Mesodermal cell (in vitro differentiated cells): ENCODE results near the gene DLGAP4.

Experiments
- H3K27ac ChIP-seq: 2 replicates; pipeline ENCODE4 v1.7.0; 2013; ENCODE audit warnings: mild to moderate bottlenecking, low read depth, low read length, moderate library complexity; ENCODE audit not compliant: severe bottlenecking
- H3K36me3 ChIP-seq: 2 replicates; pipeline ENCODE4 v1.7.1; 2013; ENCODE audit warnings: mild to moderate bottlenecking, low read length, moderate library complexity; ENCODE audit not compliant: control insufficient read depth, insufficient read depth
- H3K4me1 ChIP-seq: one replicate; pipeline ENCODE4 v1.7.1; 2013; ENCODE audit warnings: mild to moderate bottlenecking, low read length; ENCODE audit not compliant: insufficient read depth, control insufficient read depth, poor library complexity, severe bottlenecking
- H3K4me3 ChIP-seq: 2 replicates; pipeline ENCODE4 v1.7.0; 2013; ENCODE audit warnings: low read length, control low read depth, mild to moderate bottlenecking; ENCODE audit not compliant: insufficient read depth, poor library complexity, severe bottlenecking; ENCODE audit errors: extremely low read depth
- H3K9me3 ChIP-seq: 2 replicates; pipeline ENCODE4 v1.7.1; 2013; ENCODE audit warnings: mild to moderate bottlenecking, low read length, moderate library complexity; ENCODE audit not compliant: control insufficient read depth
- WGBS, 2 experiments: methylation state at CpG; one replicate each; pipeline ENCODE4 v1.1.5; 2013; ENCODE audit warnings: missing lambda C conversion rate in 2 of 2; ENCODE audit not compliant: insufficient coverage in 2 of 2; 5-methylcytosine and 5-hydroxymethylcytosine counted together

DLGAP4 gene

DNA sequence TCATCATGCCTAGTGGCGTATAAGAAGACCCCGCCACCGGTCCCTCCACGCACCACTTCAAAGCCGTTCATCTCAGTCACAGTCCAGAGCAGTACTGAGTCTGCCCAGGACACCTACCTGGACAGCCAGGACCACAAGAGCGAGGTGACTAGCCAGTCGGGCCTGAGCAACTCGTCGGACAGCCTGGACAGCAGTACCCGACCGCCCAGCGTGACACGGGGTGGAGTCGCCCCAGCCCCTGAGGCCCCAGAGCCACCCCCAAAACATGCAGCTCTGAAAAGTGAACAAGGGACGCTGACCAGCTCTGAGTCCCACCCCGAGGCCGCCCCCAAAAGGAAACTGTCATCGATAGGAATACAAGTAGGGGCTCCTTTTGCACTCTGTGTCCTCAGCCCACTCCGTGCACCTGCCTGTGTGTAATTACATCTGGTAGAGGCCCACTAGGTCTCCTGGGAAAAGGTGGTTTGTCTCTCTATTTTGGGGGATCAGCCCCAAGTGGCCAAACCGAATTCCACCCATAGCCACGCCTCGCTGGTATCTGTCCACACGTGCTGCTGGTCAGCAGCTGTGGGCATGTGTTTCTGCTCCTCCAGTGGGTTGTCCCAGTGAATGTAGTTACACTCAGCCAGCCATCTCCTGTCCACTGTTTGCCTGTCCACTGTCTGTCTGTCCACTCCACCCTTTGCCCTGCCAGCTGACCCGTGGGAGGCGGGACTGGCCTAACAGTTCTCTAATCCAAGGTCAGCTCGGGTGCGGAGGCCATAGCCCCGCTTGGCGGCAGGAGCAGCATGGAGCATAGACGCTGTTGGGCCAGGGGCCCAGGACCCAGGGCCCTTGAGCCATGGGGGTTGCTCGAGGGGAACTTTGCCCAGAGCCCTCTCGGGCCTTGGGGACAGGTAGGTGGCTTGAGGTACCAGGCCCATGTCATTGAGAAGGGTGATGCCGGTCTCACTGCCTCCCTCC lies 190.8 kb downstream of the DLGAP4 start:
- Histone ChIP-seq H3K9me3 (no peaks in the 10 kb centered on the region), H3K4me3 (no peak overlapping the region), H3K27ac (peak overlapping the region; percentile 53), H3K4me1 (peaks cover 50% of the 10 kb centered on the region), H3K36me3 (peaks cover 87% of the 10 kb centered on the region)
- WGBS, 2 experiments = 94 to 95% methylated on average over 31 to 32 of the region's 33 CpGs

DNA sequence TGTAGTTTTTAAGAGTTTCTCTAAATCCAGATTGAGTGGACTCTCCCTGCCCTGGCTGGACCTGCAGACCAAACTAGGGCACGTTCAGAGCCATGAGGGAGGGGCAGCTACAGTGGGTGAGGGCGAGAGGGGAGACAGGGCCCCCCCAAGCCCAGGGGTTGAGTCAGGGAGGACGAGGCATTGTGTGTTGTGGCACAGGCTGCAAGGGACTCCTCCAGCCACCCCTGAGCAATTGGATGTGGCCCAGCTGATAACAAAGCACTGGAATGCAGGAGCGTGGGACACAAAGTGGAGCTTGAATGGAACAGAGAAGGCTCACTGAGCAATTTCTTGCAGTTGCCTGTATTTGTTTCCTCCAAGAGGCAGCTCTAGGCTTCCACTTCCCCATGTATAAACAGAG lies 191.7 kb downstream of the DLGAP4 start:
- Histone ChIP-seq H3K4me3 (no peak overlapping the region), H3K36me3 (peaks cover 90% of the 10 kb centered on the region), H3K27ac (peak overlapping the region; percentile 53), H3K4me1 (peaks cover 44% of the 10 kb centered on the region), H3K9me3 (no peaks in the 10 kb centered on the region)
- WGBS, 2 experiments = 61 to 87% methylated on average over 4 of the region's 4 CpGs

DNA sequence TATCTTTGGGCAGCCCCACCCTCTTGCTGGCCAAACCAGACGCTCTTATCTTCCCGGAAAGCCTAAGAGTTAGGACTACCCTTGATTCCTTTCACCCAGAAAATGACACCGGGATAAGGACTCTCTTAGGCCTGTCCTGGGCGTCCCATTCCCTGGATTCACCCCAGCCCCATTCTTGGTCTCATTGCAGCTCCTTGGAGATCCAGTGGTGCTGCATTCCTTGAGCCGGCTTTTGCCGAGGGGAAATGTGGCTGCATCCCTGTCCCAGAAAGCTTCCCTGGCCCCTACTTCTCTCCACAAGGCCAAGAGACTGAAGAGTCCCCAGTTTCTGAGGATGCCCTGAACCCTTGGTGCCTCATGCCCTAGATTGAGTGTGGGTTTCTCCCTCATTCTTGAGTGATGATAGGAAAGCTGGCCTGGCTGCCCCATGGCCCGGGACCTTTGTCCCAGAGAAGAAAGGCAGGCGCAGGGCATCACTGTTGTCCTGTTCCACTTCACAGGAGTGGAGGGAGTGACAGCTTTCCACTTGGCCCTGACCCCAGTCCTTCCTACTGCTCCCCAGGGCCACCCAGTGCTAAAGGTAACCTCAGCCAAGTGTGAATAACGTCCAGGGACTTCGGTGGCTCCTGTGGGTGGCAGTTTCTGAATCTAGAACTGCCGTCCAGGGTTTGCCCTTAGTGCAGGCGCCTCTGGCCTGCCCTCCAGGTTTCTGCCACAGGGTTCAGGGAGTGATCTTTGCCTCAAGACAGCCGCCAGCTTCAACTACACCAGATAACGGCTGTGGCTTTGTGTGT lies 192.4 kb downstream of the DLGAP4 start:
- Histone ChIP-seq H3K27ac (peak overlapping the region; percentile 53), H3K36me3 (peaks cover 95% of the 10 kb centered on the region), H3K9me3 (no peaks in the 10 kb centered on the region), H3K4me1 (peaks cover 41% of the 10 kb centered on the region), H3K4me3 (no peak overlapping the region)
- 95 to 97% methylated on average over 10 to 12 of the region's 14 CpGs for WGBS, 2 experiments

DNA sequence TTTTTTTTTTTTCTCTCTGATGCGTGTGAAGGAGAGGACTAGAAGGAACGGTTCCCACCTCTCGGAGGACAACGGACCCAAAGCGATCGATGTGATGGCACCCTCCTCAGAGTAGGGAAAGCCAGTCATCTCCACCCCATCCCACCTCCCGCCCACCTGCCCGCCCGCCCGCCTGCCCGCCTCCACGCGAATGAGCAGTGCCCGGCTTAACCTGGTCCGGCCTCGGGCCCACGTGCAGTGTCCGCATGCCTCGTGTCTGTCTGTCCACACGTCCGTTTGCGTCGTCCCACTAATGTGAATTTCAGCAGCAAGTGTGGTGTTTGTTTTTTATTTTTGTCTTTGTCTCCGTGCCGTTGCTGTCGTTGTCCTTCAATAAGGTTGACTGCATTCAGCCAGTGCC lies 193.1 kb downstream of the DLGAP4 start:
- H3K4me3 ChIP-seq = no peak overlapping the region
- WGBS, 2 experiments = 96 to 98% methylated on average over 11 to 22 of the region's 26 CpGs
- H3K9me3 ChIP-seq = no peaks in the 10 kb centered on the region
- peaks cover 95% of the 10 kb centered on the region for H3K36me3 ChIP-seq
- H3K4me1 ChIP-seq = peaks cover 41% of the 10 kb centered on the region
- peak overlapping the region; percentile 51 for H3K27ac ChIP-seq

DNA sequence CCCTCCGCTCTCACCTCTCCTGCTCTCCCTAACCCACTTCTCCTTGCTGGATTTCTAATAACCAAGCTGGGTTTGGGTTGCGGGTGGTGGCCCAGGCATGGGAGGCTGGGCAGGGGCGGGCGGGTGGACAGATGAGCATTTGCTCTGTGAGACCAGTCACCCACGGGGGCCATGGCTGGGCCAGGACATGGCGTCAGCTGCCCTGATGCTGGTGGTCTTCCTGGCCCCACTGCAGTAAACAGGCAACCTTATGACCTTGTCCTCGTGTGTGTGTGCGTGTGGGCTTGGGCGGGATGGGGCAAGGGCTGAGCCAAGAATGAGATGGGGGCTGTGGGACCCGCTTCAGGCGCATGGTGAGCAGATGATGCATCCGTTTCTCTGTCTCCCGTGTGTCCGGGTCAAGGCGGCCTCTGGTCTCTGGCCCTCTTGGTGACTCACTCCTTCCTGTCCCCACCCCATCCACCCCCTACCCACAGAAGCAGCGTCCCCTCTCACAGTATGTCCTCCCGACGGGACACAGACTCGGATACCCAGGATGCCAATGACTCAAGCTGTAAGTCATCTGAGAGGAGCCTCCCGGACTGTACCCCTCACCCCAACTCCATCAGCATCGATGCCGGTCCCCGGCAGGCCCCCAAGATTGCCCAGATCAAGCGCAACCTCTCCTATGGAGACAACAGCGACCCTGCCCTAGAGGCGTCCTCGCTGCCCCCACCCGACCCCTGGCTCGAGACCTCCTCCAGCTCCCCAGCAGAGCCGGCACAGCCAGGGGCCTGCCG lies 193.8 kb downstream of the DLGAP4 start:
- 86 to 94% methylated on average over 18 to 28 of the region's 31 CpGs for WGBS, 2 experiments
- H3K36me3 ChIP-seq = peaks cover 95% of the 10 kb centered on the region
- peaks cover 41% of the 10 kb centered on the region for H3K4me1 ChIP-seq
- no peaks in the 10 kb centered on the region for H3K9me3 ChIP-seq
- H3K27ac ChIP-seq = peak overlapping the region; percentile 51
- H3K4me3 ChIP-seq = no peak overlapping the region

DNA sequence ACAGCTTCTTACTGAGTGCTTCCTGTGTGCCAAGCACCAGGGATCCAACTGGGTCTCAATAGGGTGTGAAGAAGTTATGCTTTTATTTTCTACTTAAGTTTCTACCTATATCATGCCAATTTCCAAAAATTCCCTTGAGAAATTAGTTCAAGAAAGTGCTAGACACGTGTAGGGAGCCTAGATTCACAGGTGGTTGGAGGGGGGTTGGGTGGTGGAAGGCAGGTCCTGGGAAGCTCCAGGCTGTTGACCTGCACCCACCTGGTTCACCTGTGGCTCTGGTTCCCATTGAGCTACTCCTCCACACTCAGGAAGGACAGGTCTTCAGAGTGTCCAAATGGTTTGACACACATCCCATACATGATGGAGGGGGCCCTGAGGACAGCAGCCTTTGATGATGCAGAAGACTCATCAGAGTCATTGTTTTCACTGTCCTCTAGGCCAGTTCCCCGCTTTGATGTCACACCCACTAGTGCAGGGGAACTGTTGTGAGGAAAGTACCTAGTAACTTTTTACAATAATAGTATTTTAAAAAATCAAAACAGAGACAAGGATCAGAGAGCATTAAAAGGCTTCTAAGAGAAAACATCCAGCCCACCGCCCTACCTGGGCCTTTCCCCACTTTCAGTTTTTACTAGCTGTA lies 195.3 kb downstream of the DLGAP4 start:
- Histone ChIP-seq H3K9me3 (no peaks in the 10 kb centered on the region), H3K36me3 (peaks cover 95% of the 10 kb centered on the region), H3K27ac (no peak overlapping the region), H3K4me3 (no peak overlapping the region), H3K4me1 (peaks cover 36% of the 10 kb centered on the region)
- whole genome bisulfite sequencing, 2 experiments = no CpG with 5 or more reads among the region's 3 CpGs

DNA sequence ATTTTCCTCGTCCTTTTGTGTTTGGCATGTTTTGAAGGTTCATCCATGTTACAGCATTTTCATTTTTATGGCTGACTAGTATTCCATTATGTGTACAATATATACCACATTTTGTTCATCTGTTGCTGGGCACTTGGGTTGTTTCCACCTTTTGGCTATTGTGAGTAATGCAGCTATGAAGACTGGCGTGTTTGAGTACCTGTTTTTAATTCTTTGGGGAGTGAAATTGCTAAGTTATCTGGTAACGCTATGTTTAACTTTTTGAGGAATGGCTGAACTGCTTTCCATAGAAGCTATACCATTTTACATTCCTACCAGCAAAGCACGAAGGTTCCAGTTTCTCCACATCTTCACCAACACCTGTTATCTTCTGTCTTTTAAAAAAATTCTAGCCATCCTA lies 198.2 kb downstream of the DLGAP4 start:
- WGBS, 2 experiments = 83% methylated on average over 2 of the region's 4 CpGs; no CpG with 5 or more reads in 1 of the 2 experiments
- H3K9me3 ChIP-seq = no peaks in the 10 kb centered on the region
- H3K27ac ChIP-seq = no peak overlapping the region
- no peak overlapping the region for H3K4me3 ChIP-seq
- peaks cover 97% of the 10 kb centered on the region for H3K36me3 ChIP-seq
- peaks cover 14% of the 10 kb centered on the region for H3K4me1 ChIP-seq

DNA sequence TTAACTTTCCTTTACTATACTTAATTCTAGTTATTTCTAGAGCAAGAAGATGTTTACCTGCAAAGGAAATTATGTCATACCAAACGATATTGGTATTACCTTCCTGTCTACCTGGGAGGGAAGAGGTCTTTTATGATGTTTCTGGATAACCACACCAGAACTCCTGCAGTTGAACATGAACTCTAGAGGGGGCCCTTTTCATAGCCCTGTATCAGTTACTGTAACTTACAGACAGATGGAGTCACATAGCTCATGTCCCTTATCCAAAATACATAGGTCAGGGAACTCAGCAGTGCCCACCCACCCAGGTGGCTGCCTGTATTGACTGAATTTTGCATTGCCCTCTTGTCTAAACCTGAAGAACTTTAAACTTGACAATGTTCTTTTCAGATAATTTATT lies 200.1 kb downstream of the DLGAP4 start:
- WGBS, 2 experiments = no CpG with 5 or more reads among the region's 1 CpG
- peaks cover 99% of the 10 kb centered on the region for H3K36me3 ChIP-seq
- H3K9me3 ChIP-seq = no peaks in the 10 kb centered on the region
- no peak overlapping the region for H3K27ac ChIP-seq
- no peak overlapping the region for H3K4me3 ChIP-seq
- H3K4me1 ChIP-seq = no peaks in the 10 kb centered on the region

DNA sequence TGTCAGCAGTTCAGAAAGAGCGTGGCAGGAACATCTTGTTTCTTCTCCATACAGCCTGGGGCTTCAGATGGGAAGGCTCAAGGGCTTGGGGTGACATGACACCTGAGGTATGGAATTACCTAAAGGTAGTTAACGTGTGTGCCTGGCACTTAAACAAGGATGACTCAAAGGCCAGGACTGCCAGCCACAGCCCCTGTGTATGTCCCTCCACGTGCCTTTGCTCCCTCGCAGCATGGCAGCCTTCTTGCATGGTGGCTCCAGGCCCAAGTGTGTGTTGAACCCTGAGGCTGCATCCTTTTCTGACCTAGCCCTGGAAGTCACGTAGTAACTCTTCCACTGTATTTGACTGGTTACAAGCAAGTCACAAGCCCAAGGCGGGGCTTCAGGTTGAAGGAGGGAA lies 201.6 kb downstream of the DLGAP4 start:
- WGBS, 2 experiments = 89 to 98% methylated on average over 4 to 5 of the region's 6 CpGs
- Histone ChIP-seq H3K36me3 (peaks cover 99% of the 10 kb centered on the region), H3K27ac (no peak overlapping the region)

More for the DNA sequence above, 201.6 kb downstream of the DLGAP4 start:
- Histone ChIP-seq H3K4me1 (no peaks in the 10 kb centered on the region), H3K4me3 (no peak overlapping the region), H3K9me3 (no peaks in the 10 kb centered on the region)
